Measurements from ENCODE around the gene GGA1.

GGA1 gene

GRCh38 chr22:37608477-37609239 lies at the start of gene GGA1:
TSS of gene GGA1 (plus strand) at chr22:37608834. CDS start at chr22:37608861, 27 bp downstream.
- peak; percentile 61 to 100 (median 94) for DNase-seq

DNA sequence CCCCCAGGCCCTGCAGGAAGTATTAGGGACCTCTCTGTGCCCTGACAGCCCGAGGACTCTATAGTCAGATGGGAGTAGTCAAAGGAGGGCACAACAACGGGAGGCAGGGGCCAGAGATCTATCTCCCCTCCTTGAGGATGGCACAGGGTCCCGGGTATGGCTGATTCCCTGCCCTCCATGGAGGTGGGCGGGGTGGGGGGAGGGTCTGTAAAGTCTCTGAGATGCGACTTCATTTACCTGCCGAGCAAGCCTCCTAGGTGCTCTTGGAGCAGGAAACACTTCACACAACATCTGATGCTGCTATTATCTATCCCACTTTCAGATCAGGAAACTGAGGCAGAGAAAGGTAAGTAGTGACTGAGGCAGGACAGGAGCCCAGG lies 49.1 kb upstream of the GGA1 start:
- DNase-seq, result no peak

DNA sequence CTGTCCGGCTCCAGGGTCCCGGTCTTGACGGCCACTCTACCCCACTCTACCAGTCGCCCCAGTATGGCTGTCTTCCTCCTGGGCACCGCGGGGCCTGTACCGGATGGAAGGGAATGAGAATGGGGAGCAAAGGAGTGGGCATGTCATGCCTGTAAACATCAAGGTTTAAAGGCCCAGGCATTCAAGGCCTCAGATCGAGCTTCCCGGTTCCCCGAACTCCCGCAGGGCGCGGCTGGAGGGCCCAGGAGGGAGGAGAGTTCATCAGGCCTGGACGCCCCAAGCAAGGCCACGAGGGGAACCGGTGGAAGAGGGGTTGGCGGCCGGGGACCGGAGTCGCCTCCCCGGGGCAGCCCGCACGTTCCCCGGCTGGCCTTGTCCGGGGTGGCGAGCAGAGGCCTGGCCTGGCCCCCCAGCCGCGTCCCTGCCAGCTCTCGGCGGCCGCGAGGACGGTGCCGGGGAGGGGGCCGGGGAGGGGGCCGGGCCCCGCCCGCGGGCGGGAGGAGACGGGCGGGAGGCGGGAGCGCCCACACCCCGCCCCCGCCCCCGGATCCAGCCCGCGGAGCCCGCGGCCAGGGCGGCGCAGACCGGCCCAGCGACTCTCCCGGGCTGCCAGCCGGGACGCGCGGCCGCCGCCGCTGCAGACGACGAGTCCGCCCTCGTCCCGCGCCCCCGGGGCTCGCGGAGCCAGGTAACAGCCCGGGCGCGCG lies 48.6 kb upstream of the GGA1 start, which contains the start of gene CDC42EP1:
TSS of gene CDC42EP1 (plus strand) at position 580 of the 707 bp plus-strand sequence. CDS start 5,870 bp downstream, outside the sequence.
- peak in 10 of 14 donors; percentile 54 to 88 (median 62) for DNase-seq

DNA sequence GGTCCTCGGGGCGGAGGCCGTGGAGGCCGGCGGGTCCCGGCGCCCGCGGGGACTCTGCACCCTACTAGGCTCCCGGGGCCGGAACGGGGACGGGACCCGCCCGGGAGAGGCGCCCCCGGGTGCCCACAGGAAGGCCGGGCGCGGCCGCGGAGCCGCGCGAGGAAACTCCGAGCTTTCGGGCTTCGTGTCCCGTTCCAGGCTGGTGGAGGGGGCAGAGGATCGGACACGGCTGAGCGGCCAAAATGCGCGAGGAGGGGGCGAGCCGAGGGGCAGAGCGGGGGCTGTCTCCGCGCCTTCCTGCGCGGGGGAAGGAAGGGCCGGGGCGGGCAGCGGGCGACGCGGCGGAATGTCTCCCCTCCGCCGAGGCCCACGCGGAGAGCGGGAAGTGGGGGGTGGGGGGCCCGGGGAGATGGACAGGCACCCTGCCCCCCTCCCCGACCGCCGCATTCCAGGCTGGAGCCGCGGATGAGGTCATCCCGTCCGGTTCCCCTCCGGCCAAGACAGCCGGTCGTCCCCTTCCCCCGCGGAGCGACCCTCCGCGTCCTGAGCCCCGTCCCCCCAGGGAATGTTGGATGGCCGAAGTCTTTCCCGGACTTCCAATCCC lies 47.9 kb upstream of the GGA1 start:
- DNase-seq, result peak in 4 of 14 donors; percentile 40 to 79 (median 67)

GRCh38 chr22:37561212-37562048 lies 47.2 kb upstream of the GGA1 start:
- DNase-seq, result peak in 12 of 14 donors; percentile 50 to 90 (median 84)

DNA sequence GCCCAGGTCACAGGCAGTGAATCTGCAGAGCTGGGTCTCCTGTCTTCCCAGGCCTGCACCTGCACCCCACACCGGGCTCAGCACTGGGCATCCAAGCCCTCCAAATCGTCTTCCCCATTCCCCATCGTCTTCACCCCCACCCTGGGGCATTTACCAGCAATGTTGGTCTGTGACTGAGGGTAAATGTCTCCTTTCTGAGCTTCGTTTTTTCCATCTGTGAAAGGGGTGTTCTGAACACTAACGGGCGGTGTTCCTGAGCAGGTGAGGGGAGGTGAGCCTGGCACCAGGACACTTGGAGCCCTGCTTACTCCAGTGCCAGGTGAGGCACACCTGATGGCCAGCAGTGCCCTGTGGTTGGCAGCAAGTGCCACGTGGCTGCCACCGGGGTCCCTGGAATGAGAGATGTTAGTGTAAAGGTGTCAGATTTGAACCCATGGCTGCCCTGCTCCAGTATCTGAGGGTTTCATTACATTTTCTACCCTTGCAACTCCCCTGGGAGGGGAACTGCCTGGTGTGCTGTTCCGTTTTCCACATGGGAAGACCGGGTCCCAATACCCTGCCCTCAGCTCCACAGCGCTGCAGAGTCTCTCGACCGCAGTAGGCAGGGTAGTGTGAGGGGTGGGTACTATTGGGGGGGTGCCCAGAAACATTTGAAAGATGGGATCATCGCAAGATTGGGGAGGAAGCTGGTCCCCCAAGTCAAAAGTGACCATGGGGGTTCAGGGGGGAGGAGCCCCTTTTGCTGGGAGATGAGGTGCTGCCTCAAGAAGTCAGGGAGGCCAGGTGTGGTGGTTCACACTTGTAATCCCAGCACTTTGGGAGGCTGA lies 46.4 kb upstream of the GGA1 start:
- peak in 1 of 14 donors; percentile 52 for DNase-seq

DNA sequence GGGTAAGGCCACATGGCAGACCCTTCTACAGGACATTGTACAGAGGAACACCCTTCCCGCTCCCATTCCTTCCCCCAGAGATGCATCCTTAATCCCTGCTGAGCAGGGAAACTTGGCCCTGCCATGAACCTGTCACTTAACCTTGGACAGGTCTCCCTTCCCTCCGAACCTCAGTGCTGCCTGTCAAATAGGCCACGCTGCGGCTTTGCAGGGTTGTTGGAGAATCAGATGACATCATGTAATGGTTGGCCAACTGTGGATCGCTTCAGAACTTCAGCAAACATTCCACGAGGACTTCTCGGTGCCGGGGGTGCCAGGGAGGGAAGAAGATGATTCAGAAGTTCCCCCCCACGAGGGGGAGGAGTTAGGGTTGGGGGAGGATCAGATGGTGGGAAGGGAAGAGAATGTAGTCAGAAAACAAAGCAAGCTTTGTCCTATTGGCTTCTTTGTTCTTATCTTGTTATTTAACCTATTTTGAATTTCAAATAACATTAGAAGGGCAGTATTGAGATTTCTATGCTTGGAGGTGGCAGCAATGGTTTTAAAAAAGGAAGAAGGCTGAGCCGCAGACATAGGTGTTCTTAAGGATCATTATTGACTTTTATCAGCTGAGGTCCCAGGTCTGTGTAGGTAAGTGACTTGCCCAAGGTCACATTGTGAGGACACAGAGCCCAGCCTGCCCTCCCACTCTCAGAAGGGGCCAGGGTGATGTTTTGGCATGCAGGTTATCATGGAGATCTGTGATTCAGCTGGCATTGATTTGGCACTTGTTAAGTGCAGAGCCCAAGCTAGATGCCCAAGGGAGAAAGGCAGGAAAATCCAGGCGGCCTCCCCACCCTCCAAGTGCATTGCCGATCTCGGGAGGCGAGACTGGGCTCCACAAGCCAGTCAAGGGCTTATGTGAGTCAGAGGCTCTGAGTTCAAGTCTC lies 45.2 kb upstream of the GGA1 start:
- peak in 12 of 14 donors; percentile 11 to 88 (median 78) for DNase-seq

DNA sequence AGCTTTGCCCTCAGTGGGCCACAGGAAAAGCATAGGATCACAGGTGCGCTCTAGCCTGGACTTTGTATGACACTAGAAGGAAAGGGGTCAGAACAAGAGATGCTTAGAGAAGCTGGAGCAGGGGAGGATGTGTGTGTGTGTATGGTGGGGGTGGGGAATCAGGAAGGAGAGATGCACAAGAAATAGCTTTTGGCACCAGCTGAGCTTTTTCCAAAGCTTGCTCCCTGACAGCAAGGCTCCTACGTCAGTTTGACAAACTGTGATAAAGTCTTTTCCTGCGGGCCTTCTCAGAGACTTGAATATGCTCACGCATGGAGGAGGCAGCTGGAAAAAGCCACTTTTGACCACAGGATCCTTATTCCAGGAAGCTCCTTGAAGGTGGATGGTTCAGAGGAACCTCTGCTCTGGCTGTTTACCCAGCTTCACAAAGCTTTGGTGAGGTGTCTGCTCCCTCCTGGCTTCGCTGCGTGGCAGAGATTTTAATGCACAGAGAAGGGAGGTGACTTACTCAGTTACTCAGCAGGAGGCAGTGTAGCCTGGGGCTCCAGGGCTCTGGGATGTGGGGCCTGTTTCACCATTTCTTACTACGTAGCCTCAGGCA lies 44.4 kb upstream of the GGA1 start:
- DNase-seq, result peak in 3 of 14 donors; percentile 22 to 62 (median 60)

GRCh38 chr22:37565830-37566229 lies 42.8 kb upstream of the GGA1 start:
- no peak for DNase-seq

DNA sequence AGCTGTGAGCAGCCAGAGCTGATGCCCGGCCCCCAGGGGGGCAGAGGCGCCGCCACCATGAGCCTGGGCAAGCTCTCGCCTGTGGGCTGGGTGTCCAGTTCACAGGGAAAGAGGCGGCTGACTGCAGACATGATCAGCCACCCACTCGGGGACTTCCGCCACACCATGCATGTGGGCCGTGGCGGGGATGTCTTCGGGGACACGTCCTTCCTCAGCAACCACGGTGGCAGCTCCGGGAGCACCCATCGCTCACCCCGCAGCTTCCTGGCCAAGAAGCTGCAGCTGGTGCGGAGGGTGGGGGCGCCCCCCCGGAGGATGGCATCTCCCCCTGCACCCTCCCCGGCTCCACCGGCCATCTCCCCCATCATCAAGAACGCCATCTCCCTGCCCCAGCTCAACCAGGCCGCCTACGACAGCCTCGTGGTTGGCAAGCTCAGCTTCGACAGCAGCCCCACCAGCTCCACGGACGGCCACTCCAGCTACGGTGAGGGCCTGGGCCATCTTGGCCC lies 42.3 kb upstream of the GGA1 start:
- peak in 4 of 14 donors; percentile 28 to 70 (median 38) for DNase-seq

GRCh38 chr22:37566903-37567798 lies 41.5 kb upstream of the GGA1 start:
- DNase-seq, result peak in 12 of 14 donors; percentile 13 to 74 (median 54)

GRCh38 chr22:37568012-37568411 lies 40.6 kb upstream of the GGA1 start:
- DNase-seq, result no peak

DNA sequence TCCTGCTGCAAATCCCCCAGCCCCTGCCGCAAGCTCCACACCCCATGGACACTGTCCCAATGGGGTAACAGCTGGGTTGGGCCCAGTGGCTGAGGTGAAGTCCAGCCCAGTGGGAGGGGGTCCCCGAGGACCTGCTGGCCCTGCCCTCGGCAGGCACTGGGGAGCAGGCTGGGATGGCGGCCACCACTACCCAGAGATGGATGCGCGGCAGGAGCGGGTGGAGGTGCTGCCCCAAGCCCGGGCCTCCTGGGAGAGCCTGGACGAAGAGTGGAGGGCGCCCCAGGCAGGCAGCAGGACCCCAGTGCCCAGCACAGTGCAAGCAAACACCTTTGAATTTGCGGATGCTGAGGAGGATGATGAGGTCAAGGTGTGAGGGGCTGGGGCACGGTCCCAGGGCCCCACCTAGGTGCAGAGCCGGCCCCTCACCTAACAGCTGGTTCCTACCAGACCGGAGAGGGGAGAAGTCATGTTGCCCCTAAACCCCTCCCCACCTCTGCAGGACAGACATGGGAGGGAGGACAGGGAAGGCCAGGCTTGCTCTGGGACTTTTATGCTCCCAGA lies 40.1 kb upstream of the GGA1 start:
- peak in 1 of 14 donors; percentile 63 for DNase-seq

DNA sequence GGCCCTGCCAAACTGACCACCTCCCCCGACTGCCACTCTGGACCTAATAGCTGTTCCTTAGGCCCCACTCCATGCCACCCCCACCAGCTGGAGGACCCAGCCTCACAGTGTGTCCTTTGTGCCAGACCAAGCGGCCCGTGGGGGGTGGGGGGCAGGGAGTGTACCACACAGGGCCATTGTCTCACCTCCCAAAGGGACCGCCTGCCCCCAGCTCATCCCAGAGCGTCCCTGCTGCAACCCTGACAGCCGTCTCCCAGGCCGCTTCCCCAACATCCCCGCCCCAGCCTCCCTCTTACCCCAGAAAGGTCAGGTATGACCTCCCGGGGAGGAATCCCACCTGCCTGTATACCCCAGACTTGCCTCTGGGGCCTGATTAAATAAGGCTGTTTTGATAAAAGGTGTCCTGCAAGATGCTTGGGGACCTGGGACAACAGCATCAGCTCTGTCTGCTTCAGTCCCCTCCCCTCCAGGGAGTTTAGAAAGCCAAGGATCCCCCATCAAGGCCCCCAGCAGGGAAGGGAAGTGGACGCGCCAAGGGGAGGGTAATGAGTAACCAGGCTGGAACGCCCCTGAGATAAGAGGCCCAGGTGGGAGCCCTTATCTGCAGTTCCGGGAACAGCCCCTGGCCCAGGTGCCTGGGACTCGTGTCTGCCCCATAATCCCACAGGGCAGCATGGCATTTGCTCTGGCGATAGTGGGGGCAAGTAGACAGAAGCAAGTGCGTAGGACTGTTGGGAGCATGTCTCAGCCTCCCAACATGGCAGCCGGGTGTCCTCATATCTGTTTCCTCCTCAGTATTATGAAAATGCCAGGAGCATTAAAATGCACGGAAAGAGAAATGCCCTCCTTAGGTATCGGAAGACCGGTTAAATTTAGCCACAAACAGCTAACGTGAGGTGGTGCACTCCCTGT lies 39.4 kb upstream of the GGA1 start:
- peak in 12 of 14 donors; percentile 12 to 90 (median 66) for DNase-seq

- DNase-seq, result no peak
Observed at GRCh38 chr22:37569921-37570660, 38.5 kb upstream of the GGA1 start.

DNA sequence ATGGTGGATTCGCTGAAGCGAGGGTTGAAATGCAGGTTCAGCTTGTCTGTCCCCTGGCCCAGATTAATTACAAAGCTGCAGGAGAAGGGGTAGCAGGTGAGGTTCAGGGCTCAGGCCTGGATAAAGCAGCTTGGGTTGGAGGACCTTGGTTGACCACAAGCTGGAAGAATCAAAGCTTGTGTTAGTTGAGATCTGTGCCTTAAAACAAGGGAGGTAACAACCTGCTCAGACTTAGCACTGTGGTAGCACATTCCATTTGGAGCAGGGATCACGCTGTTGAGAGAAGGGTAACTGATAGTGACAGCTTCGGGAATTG lies 38.0 kb upstream of the GGA1 start:
- DNase-seq, result no peak
